T-helper 2 cell treated with Interferon-gamma antibody and Interleukin-4, amounts not matched to agents 5 μg/mL and 100 μg/mL, for 36 hours (primary cell): ENCODE measurements around the gene PPP1R8.
"Not testable (repeated sequence)": the region's sequence is repeated elsewhere in the genome, so short reads cannot be mapped to it uniquely, and the experiment has no call there.

Experiments
- DNase-seq: peaks from one replicate; pipeline ENCODE4 v3.0.0; 2021; ENCODE audit warnings: low spot score
- H3K27ac Mint-ChIP-seq: one replicate; pipeline ENCODE4 v1.8.0; 2021; ENCODE audit warnings: mild to moderate bottlenecking, mixed read lengths
- H3K27me3 Mint-ChIP-seq: one replicate; pipeline ENCODE4 v1.8.0; 2021; ENCODE audit warnings: low read depth, mixed read lengths
- H3K36me3 Mint-ChIP-seq: one replicate; pipeline ENCODE4 v1.8.0; 2021; ENCODE audit warnings: low read depth, mixed read lengths
- H3K4me1 Mint-ChIP-seq: one replicate; pipeline ENCODE4 v1.8.0; 2021; ENCODE audit warnings: low read depth, mixed read lengths
- H3K4me3 Mint-ChIP-seq: one replicate; pipeline ENCODE4 v1.8.0; 2022; ENCODE audit warnings: mild to moderate bottlenecking, moderate library complexity, mixed read lengths
- H3K9me3 Mint-ChIP-seq: one replicate; pipeline ENCODE4 v1.8.0; 2021; ENCODE audit warnings: mixed read lengths

Gene PPP1R8

DNA sequence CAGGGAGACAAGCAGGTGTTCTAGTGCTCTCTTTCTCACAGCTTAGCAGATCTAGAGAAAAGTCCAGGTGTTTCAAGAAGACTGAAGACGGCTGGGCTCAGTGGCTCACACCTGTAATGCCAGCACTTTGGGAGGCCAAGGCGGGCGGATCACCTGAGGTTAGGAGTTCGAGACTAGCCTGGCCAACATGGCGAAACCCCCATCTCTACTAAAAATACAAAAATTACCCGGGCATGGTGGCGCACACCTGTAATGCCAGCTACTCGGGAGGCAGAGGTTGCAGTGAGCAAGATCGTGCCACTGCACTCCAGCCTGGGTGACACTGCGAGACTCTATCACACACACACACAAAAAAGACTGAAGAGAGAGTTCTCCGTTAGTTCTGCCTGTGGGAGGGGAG lies 27.0 kb downstream of the PPP1R8 start:
- H3K36me3 Mint-ChIP-seq, H3K27me3 Mint-ChIP-seq, H3K4me1 Mint-ChIP-seq, H3K4me3 Mint-ChIP-seq, DNase-seq, H3K9me3 Mint-ChIP-seq, H3K27ac Mint-ChIP-seq: not testable (repeated sequence)

DNA sequence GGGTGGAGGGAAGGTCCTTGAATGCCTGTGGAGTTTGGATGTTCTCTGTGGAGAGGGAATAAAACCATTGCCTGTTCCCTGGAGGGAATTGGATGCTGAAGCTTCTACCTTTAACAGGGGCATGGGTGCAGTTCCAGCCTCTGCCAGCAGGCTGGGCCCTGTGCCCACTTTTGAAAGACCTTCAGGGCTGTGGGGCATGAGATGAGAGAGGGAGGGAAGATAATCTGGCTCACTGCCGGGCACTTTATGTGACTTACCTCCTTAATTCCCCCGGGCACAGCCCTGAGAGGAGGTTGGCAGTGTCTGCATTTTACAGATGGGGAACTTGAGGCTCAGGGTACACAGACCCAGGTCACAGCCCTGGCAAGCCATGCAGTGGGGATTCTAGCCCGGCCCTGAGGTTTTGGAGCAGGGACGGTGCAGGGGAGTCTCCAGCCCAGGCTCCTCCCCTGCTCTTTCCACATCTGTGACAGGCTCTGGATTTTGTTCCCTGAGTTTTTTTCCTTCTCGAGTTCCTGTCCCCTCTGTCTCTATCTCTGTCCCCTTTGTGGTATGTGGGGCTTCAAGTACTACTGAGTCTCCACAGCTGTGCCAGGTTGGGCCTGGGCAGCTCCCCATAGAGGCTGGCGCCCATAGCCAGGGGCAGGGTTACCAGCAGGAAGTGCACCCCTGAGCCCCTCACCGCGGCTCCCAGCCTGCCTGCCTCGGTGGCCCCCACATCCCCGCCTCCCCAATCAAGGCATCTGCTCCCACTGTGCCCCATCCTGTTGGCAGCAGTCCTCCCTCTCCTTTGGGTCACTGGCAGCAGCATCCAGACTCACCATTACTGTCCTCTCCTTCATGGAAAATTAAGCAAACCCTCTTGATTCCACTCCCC lies 27.7 kb downstream of the PPP1R8 start:
- Mint-ChIP-seq H3K27ac (peak overlapping the region; percentile 1), H3K9me3 (no peaks in the 10 kb centered on the region), H3K36me3 (no peaks in the 10 kb centered on the region), H3K4me1 (peaks cover 12% of the 10 kb centered on the region), H3K4me3 (no peak overlapping the region), H3K27me3 (peaks cover 2% of the 10 kb centered on the region)
- DNase-seq: peak; percentile 68

DNA sequence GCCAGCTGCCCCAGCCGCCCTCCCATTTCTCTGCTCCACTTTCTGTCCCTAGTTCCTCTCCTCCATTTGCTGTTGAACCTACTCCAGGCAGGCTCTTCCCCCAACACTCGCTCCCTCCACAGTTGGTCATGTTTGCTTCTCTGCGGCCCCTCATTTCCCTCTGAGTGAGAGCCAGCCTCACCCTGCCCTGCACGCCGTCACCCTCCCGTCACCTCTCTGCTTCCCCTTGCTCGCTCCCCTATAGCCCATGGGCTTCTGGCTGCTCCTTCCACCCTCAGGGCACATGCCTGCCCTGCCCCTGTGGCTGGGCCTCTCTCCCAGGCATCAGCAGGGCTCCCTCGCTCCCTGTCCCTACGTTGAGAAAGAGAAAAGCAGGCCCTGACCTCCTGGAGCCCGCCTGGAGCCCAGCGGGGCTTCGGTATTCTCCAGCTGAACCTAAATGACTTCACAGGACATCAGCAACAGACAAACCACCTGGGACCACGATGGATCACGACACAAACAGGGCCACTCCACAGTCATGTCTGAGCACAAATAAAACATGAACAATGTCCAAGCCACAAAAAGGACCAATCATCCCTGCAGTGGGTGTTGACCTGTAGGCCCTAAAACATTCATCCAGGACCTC lies 28.5 kb downstream of the PPP1R8 start:
- Mint-ChIP-seq H3K9me3 (no peaks in the 10 kb centered on the region), H3K36me3 (no peaks in the 10 kb centered on the region), H3K4me1 (peaks cover 16% of the 10 kb centered on the region), H3K4me3 (no peak overlapping the region), H3K27ac (no peak overlapping the region), H3K27me3 (peaks cover 2% of the 10 kb centered on the region)
- no peak for DNase-seq

DNA sequence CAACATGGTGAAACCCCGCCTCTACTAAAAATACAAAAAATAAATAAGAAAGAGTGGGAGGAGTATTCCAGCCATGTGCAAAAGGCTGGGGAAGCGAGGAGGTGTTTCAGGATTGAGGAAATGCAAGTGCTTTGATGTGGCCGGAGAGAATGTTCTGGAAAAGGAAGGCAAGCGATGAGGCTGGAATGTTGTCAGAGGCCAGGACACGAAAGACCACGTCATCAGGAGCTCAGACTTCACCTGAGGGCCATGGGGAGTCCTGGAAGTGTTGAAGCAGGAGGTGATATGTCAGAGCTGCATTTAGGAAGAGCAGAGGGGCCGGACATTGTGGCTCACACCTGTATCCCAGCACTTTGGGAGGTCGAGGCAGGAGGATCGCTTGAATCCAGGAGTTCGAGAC lies 30.9 kb downstream of the PPP1R8 start:
- Mint-ChIP-seq H3K9me3 (no peaks in the 10 kb centered on the region), H3K4me1 (peaks cover 25% of the 10 kb centered on the region), H3K27ac (no peak overlapping the region), H3K36me3 (no peaks in the 10 kb centered on the region), H3K27me3 (peaks cover 2% of the 10 kb centered on the region), H3K4me3 (no peak overlapping the region)
- no peak for DNase-seq

DNA sequence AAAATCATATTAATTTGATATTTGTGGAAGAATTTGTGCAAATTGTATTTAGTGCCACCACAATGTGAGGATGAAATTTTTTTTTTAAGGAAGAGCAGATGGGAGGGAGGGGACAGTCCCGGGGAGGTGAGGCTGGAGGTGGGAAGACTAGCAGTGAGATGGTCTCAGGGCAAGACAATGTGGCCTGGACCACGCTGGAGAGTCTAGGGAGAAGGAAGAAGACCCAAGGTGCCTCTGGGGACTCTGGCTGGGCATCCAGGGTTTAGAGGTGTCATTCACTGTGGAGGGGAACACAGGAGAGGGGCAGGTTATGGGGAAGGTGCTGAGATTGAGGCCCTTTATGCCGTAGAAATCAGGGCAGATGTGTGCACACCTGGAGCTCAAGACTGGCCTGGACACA lies 31.4 kb downstream of the PPP1R8 start:
- Mint-ChIP-seq H3K4me3 (no peak overlapping the region), H3K9me3 (no peaks in the 10 kb centered on the region), H3K36me3 (no peaks in the 10 kb centered on the region), H3K27ac (peak overlapping the region; percentile 4), H3K4me1 (peaks cover 27% of the 10 kb centered on the region), H3K27me3 (peaks cover 2% of the 10 kb centered on the region)
- no peak for DNase-seq

DNA sequence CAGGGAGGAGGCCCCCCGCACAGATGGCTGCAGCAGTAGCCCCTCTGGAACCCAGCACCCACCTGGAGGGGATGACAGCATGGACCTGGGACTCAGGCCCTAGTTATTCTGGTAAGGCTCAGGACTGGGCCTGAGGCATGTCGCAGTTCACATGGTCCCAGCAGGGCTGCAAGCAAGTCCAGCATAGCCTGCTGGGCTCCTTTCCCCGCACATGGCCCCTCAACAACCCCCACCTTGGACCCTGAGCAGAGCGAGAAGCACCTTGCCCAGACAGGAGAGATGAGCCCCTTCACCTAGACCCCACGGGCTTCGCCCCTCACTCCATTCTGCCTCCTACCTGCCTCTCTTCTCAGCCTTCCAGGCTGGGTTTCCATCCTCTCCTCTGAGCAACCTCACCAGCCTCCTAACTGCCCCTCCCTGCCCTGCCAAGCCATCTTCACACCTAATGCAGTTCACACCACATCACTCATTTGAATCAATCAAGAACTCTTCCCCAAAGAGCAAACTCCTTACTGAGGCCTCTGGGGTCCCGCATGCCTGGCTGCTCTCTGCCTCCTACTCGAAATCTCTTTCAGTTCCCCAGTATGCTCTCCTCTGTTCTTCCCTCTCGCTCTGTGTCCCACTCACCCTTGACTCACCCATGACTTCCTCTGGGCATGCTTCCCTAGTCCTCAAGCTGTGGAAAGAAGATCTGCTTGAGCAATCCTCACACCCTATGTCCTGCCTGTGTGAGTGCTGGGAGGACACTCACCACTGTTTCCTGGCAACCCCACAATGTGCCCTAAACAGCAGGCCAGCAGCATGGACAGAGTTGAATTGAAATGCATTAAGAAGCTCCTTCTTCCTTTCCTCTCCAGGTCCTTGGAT lies 32.3 kb downstream of the PPP1R8 start:
- Mint-ChIP-seq H3K27ac (no peak overlapping the region), H3K4me3 (no peak overlapping the region), H3K4me1 (peaks cover 29% of the 10 kb centered on the region)

DNA sequence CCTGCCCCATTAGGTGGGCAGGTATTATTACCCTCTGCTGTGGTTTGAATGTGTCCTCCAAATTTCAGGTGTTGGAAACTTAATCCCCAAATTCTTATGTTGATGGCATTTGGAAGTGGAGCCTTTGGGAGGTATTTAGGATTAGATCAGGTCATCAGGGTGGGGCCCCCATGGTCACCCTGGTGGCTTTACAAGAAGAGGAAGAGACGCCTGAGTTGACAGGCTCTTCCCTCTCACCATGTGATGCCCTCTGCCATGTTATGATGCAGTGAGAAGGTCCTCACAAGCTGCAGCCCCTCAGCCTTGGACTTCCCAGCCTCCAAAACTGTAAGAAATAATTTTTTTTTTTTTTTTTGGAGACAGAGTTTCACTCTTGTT lies 32.9 kb downstream of the PPP1R8 start:
- no peak overlapping the region for H3K4me3 Mint-ChIP-seq
- DNase-seq: no peak
- peaks cover 29% of the 10 kb centered on the region for H3K4me1 Mint-ChIP-seq
- no peaks in the 10 kb centered on the region for H3K9me3 Mint-ChIP-seq
- H3K36me3 Mint-ChIP-seq: no peaks in the 10 kb centered on the region
- H3K27ac Mint-ChIP-seq: no peak overlapping the region
- H3K27me3 Mint-ChIP-seq: peaks cover 2% of the 10 kb centered on the region

More for the DNA sequence above, 32.3 kb downstream of the PPP1R8 start:
- no peaks in the 10 kb centered on the region for H3K36me3 Mint-ChIP-seq
- DNase-seq: no peak
- peaks cover 2% of the 10 kb centered on the region for H3K27me3 Mint-ChIP-seq
- no peaks in the 10 kb centered on the region for H3K9me3 Mint-ChIP-seq

DNA sequence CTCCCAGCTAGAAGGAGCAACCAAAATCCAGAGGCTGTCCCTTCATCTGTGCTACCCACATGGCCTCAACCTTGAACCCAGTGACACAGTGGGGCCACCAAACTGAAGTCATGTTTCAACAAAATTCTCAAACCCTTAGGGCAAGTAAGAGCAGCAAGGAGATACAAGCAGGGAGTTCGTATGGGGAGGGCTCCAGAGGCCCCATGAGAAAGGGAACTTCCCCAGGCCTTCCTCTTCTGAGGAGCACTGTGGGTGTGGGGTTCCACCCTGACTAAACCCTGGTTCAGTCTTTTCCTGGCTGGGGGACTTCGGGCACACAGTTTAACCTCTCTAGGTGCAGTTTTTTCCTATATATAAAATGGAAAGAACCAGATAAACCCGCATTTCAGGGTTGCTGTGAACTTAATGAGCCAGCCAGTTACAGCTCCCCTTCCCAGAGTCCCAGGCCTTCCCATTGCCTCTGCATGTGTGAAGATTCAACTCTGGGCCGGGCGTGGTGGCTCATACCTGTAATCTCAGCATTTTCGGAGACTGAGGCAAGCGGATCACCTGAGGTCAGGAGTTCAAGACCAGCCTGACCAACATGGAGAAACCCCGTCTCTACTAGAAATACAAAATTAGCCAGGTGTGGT lies 33.8 kb downstream of the PPP1R8 start:
- peak overlapping the region; percentile 94 for H3K27ac Mint-ChIP-seq
- peak overlapping the region; percentile 72 for H3K4me3 Mint-ChIP-seq
- H3K36me3 Mint-ChIP-seq: no peaks in the 10 kb centered on the region
- peaks cover 33% of the 10 kb centered on the region for H3K4me1 Mint-ChIP-seq
- H3K9me3 Mint-ChIP-seq: no peaks in the 10 kb centered on the region
- DNase-seq: peak; percentile 29
- peaks cover 2% of the 10 kb centered on the region for H3K27me3 Mint-ChIP-seq

DNA sequence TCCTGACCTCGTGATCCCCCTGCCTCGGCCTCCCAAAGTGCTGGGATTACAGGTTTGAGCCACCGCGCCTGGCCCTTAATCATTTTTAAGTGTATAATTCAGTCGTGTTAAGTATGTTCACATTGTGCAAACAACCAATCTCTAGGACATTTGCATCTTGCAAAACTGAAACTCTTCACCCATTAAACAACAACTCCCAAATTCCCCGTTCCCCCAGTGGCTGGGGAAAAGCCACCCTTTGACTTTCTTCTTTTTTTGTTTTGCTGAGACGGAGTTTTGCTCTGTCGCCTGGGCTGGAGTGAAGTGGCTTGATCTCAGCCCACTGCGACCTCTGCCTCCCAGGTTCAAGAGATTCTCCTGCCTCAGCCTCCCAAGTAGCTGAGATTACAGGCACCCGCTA lies 35.2 kb downstream of the PPP1R8 start:
- Mint-ChIP-seq H3K36me3 (no peaks in the 10 kb centered on the region), H3K9me3 (no peaks in the 10 kb centered on the region), H3K4me3 (no peak overlapping the region), H3K27ac (peak overlapping the region; percentile 3), H3K27me3 (no peaks in the 10 kb centered on the region), H3K4me1 (peaks cover 38% of the 10 kb centered on the region)
- DNase-seq: no peak

DNA sequence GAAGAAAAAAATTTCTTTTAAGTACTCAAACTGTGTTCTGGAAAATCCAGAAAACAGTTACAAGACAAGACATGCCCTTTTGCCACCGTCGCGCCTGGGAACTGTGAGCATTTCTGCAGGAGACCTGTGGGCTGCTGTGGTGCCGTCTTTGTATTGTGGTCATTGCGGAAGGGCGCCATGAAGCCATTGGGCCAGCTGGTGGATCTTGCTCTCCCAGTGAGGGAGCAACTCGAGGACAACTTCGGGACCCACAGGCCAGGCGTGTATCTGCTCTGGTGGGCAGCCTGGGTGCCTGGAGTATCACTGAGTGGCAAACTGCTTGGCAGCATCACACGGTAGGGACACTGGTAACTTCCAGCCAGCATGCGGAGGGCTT lies 38.0 kb downstream of the PPP1R8 start:
- peaks cover 3% of the 10 kb centered on the region for H3K36me3 Mint-ChIP-seq
- H3K27ac Mint-ChIP-seq: peak overlapping the region; percentile 82
- peaks cover 34% of the 10 kb centered on the region for H3K4me1 Mint-ChIP-seq
- DNase-seq: no peak
- no peaks in the 10 kb centered on the region for H3K9me3 Mint-ChIP-seq
- peak overlapping the region; percentile 80 for H3K4me3 Mint-ChIP-seq
- no peaks in the 10 kb centered on the region for H3K27me3 Mint-ChIP-seq

DNA sequence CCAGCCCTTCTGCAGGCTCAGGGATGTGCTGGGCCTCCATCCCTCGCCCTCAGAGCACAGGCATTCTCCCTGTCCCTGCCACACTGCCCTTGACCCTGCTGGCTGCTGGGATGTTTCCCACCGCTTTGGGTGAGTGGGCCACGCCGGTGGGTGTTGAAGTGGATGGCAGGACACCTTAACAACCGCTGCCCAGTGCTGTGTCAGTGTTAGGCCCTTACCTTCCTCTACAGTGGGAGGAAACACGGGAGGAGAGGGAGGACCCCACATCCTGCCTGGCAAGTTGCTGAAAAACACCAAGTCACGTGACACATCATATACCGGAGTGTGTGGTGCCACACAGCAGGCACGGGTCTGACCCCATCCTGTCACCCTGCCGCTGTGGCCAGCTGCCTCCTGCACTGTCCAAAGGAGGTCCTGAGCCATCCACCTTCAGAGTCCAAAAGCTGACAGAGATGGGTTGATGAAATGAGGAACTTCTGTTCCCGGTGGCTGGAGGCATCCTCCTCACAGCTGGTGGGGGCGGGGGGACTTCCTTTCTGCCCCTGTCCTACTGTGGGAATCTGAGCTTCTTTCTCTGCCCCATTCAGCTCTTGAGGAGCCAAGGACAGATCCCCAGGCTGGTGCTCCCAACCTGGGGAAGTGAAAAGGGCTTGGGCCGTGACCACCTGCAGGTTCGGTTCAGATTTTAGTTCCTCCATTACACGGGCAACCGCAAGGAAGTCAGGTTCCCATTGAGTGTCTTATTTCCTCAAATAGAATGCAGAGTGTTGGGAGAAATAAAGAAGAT lies 38.5 kb downstream of the PPP1R8 start:
- DNase-seq: peak; percentile 63
- Mint-ChIP-seq H3K4me3 (peak overlapping the region; percentile 80), H3K27ac (peak overlapping the region; percentile 82), H3K27me3 (no peaks in the 10 kb centered on the region), H3K4me1 (peaks cover 33% of the 10 kb centered on the region), H3K9me3 (no peaks in the 10 kb centered on the region), H3K36me3 (peaks cover 5% of the 10 kb centered on the region)

DNA sequence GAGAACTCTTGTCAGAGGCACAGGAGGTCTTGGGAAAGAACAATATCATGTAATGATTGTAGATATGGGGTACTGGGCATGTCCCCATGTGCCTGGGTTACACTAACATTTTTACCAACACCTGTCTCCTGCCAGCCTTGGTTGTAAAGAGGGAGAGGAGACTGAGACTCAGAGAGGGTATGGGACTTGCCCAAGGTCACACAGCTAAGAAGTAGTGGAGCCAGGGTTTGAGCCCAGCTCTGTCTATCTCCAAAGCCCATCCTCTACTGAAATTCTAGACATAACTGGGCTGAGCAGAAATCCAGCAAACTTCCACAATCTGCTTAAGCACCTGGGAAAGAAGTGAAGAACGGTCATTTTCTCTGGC lies 39.1 kb downstream of the PPP1R8 start:
- DNase-seq: no peak
- H3K9me3 Mint-ChIP-seq: no peaks in the 10 kb centered on the region
- H3K27me3 Mint-ChIP-seq: no peaks in the 10 kb centered on the region
- peak overlapping the region; percentile 80 for H3K4me3 Mint-ChIP-seq
- peak overlapping the region; percentile 82 for H3K27ac Mint-ChIP-seq
- peaks cover 5% of the 10 kb centered on the region for H3K36me3 Mint-ChIP-seq
- peaks cover 29% of the 10 kb centered on the region for H3K4me1 Mint-ChIP-seq

DNA sequence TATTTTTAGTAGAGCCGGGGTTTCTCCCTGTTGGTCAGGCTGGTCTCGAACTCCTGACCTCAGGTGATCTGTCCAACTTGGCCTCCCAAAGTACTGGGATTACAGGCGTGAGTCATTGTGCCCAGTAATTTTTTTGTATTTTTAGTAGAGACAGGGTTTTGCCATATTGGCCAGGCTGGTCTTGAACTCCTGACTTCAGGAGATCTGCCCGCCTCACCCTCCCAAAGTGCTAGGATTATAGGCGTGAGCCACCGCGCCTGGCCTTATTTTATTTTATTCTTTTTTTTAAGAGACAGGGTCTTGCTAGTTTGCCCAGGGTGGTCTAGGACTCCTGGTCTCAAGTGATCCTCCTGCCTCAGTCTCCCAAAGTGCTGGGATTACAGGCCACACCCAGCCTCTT lies 40.5 kb downstream of the PPP1R8 start:
- not testable (repeated sequence) for H3K4me3 Mint-ChIP-seq, H3K27ac Mint-ChIP-seq, DNase-seq, H3K36me3 Mint-ChIP-seq, H3K9me3 Mint-ChIP-seq, H3K27me3 Mint-ChIP-seq
- H3K4me1 Mint-ChIP-seq: peaks cover 33% of the 10 kb centered on the region
